Testis (tissue), 5 donors: ENCODE data around the gene ZNF283. TPM values are rescaled to one million over a fixed set of nuclear protein-coding genes. Genes with fewer than 3 reads are reported as not detected.

ENCODE experiments used
- DNase-seq: peaks from one replicate; pipeline ENCODE4 v3.0.0-alpha.2; 2019
- H3K27ac ChIP-seq, 2 donors: fragments of 200-600 bp; sonication (generic); one replicate each; pipeline ENCODE4 v1.5.1; 2019
- H3K27me3 ChIP-seq: fragments of 200-600 bp; sonication (generic); one replicate; pipeline ENCODE4 v1.5.1; 2019
- H3K36me3 ChIP-seq: fragments of 200-600 bp; sonication (generic); one replicate; pipeline ENCODE4 v1.5.1; 2017; ENCODE audit warnings: low read depth; ENCODE audit errors: missing control alignments
- H3K4me1 ChIP-seq: fragments of 200-600 bp; sonication (generic); one replicate; pipeline ENCODE4 v1.5.1; 2019
- H3K4me3 ChIP-seq, 2 donors: fragments of 200-600 bp; sonication (generic); one replicate each; pipeline ENCODE4 v1.5.1; 2017 to 2019
- H3K9me3 ChIP-seq: fragments of 200-600 bp; sonication (generic); one replicate; pipeline ENCODE4 v1.5.1; 2017
- POLR2A ChIP-seq: fragments of 450-650 bp; IDR thresholded peaks from one replicate; pipeline ENCODE4 v1.6.1; 2017; ENCODE audit warnings: antibody characterized with exemption, mild to moderate bottlenecking, moderate library complexity
- WGBS, 2 donors: methylation state at CpG; one replicate each; pipeline ENCODE4 v1.1.5; 2018; 5-methylcytosine and 5-hydroxymethylcytosine counted together
- intact Hi-C: fragments of 100-400 bp; cut with DNase I; formaldehyde crosslinking; loops from one replicate; pipeline ENCODE4 v1.15.1; 2023; ENCODE audit warnings: low total_unique reads
- long read RNA-seq, 2 donors: transcript quantifications; one replicate each; lab custom pipeline, GENCODE V29; 2026
- polyA plus RNA-seq: library from polyadenylated mRNA; stranded (reverse); fragments of 350-450 nt; fragmentation: Illumina TruSeq; extraction: RNeasy Lipid Tissue Mini Kit (QIAGEN cat#74804); gene quantifications from one replicate; pipeline ENCODE4 v1.2.3, GENCODE V29; 2014; ENCODE audit warnings: low read depth, low replicate concordance; ENCODE audit not compliant: insufficient read depth
- total RNA-seq, 2 donors: library from RNA; depleted of rRNA; stranded (reverse); fragments of >200 nt; gene quantifications; one replicate each; pipeline ENCODE4 v1.2.3, GENCODE V29; 2016
- TF ChIP-seq, protein P1 (sequence below), 3 experiments: fragments of 450-650 bp in 2 of 3; fragments of 200-600 bp in 1 of 3; sonication (generic) in 1 of 3; IDR thresholded peaks; one replicate each; pipeline ENCODE4 v1.5.1; 2016 to 2019; ENCODE audit warnings: antibody characterized with exemption in 3 of 3, mild to moderate bottlenecking in 2 of 3, moderate library complexity in 1 of 3

ZNF283 gene
- total RNA-seq (10 to 100 TPM in 1 of 2 donors, 1 to 10 TPM in 1; 6.9 to 10.7 TPM), polyA plus RNA-seq (2.9 TPM)
- long read RNA-seq, donor 1 = 0 reads
- long read RNA-seq, donor 2 = 0 reads

DNA sequence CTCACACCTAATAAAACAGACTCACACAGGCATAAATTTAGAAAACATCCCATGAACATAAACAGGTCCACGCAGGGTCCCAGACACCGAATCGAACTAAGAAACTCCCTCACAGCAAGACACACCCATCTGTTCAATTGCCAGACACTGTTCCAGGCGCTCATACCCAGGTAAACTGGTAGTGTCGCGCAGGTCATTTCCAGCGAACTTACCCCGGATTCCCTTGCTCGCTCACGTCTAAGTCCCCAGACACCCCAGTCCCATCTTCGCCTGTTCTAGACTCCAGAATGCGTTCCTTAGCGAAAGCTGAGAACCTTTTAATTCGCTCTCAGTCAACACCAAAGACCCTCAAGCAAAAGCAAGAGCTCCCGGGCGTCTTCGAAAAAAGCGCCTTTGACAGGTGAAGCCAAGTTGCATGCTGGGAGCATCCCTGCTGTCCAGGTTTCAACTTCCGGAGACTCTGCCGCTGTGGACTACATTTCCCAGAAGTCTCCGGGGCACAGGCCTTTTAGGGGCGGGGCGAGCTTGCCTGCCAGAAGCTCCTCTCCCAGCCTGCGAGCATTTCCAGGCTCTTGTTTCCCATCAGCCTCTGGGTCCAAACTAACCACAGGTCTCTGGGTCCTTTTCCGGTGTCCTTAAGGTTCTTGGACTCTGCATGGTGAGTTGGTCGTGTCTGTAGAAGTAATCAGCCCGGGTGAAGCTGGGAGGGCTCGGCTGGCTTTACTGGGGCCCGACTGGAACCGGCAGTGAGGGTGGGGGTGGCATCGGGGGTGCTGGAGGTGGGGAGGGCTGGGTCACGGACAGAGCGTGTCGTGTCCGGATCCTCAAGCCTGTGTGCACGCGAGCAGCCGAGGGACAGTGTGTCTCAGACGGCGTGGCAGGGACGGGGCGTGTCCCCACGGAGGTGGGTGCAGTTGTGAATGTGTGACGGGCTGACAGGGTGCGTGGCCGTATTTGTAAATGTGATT is at the start of gene ZNF283:
Gene ZNF283, plus strand, starts transcription at position 535 of the 968 bp plus-strand sequence. CDS start 6,184 bp downstream, outside the sequence.
- peak within 1 kb of the TSS; percentile 70 to 83 for H3K4me3 ChIP-seq
- peak; percentile 97 for DNase-seq
- TF ChIP-seq, protein P1, sequence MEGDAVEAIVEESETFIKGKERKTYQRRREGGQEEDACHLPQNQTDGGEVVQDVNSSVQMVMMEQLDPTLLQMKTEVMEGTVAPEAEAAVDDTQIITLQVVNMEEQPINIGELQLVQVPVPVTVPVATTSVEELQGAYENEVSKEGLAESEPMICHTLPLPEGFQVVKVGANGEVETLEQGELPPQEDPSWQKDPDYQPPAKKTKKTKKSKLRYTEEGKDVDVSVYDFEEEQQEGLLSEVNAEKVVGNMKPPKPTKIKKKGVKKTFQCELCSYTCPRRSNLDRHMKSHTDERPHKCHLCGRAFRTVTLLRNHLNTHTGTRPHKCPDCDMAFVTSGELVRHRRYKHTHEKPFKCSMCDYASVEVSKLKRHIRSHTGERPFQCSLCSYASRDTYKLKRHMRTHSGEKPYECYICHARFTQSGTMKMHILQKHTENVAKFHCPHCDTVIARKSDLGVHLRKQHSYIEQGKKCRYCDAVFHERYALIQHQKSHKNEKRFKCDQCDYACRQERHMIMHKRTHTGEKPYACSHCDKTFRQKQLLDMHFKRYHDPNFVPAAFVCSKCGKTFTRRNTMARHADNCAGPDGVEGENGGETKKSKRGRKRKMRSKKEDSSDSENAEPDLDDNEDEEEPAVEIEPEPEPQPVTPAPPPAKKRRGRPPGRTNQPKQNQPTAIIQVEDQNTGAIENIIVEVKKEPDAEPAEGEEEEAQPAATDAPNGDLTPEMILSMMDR (IDR thresholded peaks at IDR 0.05) = no peak
- TF ChIP-seq POLR2A = no peak
- H3K27ac ChIP-seq = peak within 1 kb of the TSS; percentile 46 to 51
- 5 to 7% methylated on average over 36 to 46 of the region's 46 CpGs for WGBS, 2 donors
- H3K36me3 ChIP-seq = no peaks in the 10 kb centered on the region
- H3K27me3 ChIP-seq = no peaks in the 10 kb centered on the region
- intact Hi-C loops = no loop called here
- H3K4me1 ChIP-seq = peaks cover 9% of the 10 kb centered on the region
- no peaks in the 10 kb centered on the region for H3K9me3 ChIP-seq

DNA sequence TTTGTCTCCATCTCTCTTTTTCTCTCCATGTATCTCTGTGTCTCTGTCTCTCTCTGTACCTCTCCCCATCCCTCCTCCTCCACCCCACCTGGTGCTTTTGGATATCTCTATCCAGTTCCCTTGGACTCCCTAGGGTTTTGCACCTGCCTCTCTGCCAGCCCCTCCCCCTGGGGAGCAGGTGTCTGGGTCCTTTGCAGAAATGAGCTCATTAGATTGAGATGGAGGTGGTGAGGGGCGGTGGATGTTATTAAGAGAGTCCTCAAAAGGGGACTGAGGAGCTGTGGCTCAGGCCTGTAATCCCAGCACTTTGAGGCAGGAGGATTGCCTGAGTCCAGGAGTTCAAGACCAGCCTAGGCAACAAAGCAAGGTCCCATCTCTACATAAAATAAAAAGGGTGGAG is 48.5 kb upstream of the ZNF283 start:
- intact Hi-C loops = no loop called here
- H3K36me3 ChIP-seq = no peaks in the 10 kb centered on the region
- peaks cover 11% of the 10 kb centered on the region for H3K4me1 ChIP-seq
- H3K4me3 ChIP-seq = no peak overlapping the region
- DNase-seq = no peak
- TF ChIP-seq POLR2A = no peak
- TF ChIP-seq, protein P1 (IDR thresholded peaks at IDR 0.05) = no peak
- WGBS, 2 donors = 85 to 100% methylated on average over 1 of the region's 1 CpG
- H3K9me3 ChIP-seq = no peaks in the 10 kb centered on the region
- H3K27ac ChIP-seq = no peak overlapping the region
- H3K27me3 ChIP-seq = no peaks in the 10 kb centered on the region

DNA sequence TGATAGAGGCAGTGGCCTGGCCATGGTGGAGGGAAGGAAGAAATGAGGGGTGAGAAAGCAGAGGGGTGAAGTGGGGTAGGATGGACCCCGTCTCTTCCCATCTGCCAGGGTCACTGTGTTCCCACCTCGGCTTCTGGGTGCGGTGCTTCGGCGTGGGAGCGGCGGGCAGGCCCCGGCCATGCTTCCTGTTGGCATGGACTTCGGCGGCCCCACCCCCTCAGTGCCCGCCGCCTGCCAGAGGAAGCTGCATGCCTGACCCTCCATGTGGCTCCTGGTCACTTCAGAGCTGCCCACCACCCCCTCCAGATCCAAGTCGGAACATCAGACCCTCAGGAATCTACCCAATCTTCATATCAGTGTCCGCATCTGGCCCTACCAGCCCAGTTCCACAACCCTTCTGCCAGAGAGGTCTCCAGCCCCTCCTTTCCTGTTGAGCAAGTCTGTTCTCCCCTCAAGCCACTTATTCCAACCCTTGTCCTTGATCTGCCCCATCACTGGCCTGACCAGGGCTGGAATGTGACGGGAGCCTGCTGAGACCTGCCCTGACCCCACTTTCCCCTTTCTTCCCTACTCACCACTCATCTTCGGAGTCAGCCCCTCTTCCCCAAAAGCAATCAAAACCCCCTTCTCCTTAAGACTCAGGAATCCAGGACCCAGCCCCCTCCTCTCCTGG is 47.8 kb upstream of the ZNF283 start:
- TF ChIP-seq POLR2A = no peak
- TF ChIP-seq, protein P1 (IDR thresholded peaks at IDR 0.05) = no peak
- Histone ChIP-seq H3K9me3 (no peaks in the 10 kb centered on the region), H3K4me1 (peaks cover 8% of the 10 kb centered on the region), H3K36me3 (no peaks in the 10 kb centered on the region), H3K4me3 (no peak overlapping the region), H3K27ac (no peak overlapping the region), H3K27me3 (no peaks in the 10 kb centered on the region)
- WGBS, 2 donors = 64 to 82% methylated on average over 5 to 16 of the region's 16 CpGs
- no peak for DNase-seq
- intact Hi-C loops = no loop called here

DNA sequence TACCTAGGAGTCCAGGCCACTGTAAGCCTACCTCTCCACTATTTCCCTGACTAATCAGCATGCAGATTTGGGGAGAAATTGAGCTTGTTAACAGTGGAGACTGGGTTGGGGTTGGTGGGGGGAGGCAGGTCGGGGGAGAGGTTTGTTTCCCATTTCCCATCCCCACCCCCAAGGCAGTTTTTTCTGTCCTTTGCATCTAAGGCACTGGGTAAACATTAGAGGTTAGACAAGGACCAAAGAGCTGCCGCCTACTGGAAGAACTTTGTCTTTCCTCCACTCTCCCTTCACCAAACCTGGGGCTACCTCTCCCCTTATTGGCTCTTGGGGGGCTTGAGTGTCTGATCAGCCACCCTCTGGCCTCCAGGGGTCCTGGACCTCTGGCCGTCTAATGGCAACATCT is 47.3 kb upstream of the ZNF283 start:
- TF ChIP-seq, protein P1 (IDR thresholded peaks at IDR 0.05) = no peak
- 34 to 58% methylated on average over 3 of the region's 3 CpGs for WGBS, 2 donors
- intact Hi-C loops = loop anchor here (5.0 kb wide), 1 partner anchor 33 kb away; no protein-coding TSS in a partner anchor
- Histone ChIP-seq H3K27ac (no peak overlapping the region), H3K36me3 (no peaks in the 10 kb centered on the region), H3K4me3 (no peak overlapping the region), H3K4me1 (peaks cover 3% of the 10 kb centered on the region), H3K9me3 (no peaks in the 10 kb centered on the region), H3K27me3 (no peaks in the 10 kb centered on the region)
- DNase-seq = no peak
